ENCODE measurements around the gene CLDN18.

Gene CLDN18

GRCh38 chr3:138065949-138066348 is 56.0 kb downstream of the CLDN18 start:
- DNase-seq, result no peak

GRCh38 chr3:138066383-138066782 is 56.4 kb downstream of the CLDN18 start:
- no peak for DNase-seq

- DNase-seq, result no peak
Measured at GRCh38 chr3:138066972-138067371, 57.0 kb downstream of the CLDN18 start.

- no peak for DNase-seq
Measured at GRCh38 chr3:138068046-138068445, 58.1 kb downstream of the CLDN18 start.

- peak; percentile 79 for DNase-seq
Measured at GRCh38 chr3:138068579-138069174, 58.7 kb downstream of the CLDN18 start.

GRCh38 chr3:138070006-138070405 is 60.0 kb downstream of the CLDN18 start:
- no peak for DNase-seq

- DNase-seq, result no peak
Measured at GRCh38 chr3:138072796-138073195, 62.8 kb downstream of the CLDN18 start.

- no peak for DNase-seq
Measured at GRCh38 chr3:138078096-138078495, 68.1 kb downstream of the CLDN18 start.

GRCh38 chr3:138078901-138079344 is 69.0 kb downstream of the CLDN18 start:
- DNase-seq, result no peak

- DNase-seq, result no peak
Measured at GRCh38 chr3:138079901-138080300, 69.9 kb downstream of the CLDN18 start.

- no peak for DNase-seq
Measured at GRCh38 chr3:138081371-138082084, 71.6 kb downstream of the CLDN18 start.

- no peak for DNase-seq
Measured at GRCh38 chr3:138082085-138082991, 72.4 kb downstream of the CLDN18 start.

- no peak for DNase-seq
Measured at GRCh38 chr3:138082992-138083386, 73.0 kb downstream of the CLDN18 start.
